B cell (primary cell): Measurements from ENCODE around the gene DND1.

Experiments used
- CTCF ChIP-seq: fragments of 200-600 bp; IDR thresholded peaks from one replicate; pipeline ENCODE4 v1.8.0; 2022; ENCODE audit warnings: antibody characterized with exemption, mild to moderate bottlenecking
- EZH2 ChIP-seq: IDR thresholded peaks from 2 replicates; pipeline ENCODE4 v1.6.1; 2012; ENCODE audit warnings: borderline replicate concordance, low read depth, mild to moderate bottlenecking, moderate library complexity, low read length; ENCODE audit not compliant: insufficient read depth, poor library complexity, severe bottlenecking

- TF ChIP-seq CTCF (no peak), EZH2 (no peak)
Observed at GRCh38 chr5:140635291-140636257, 37.8 kb downstream of the DND1 start.
